ENCODE results near the gene ANKRD23. TPM values are rescaled to one million over a fixed set of nuclear protein-coding genes. Genes with fewer than 3 reads are reported as not detected.

The ANKRD23 gene
- total RNA-seq, 1 donor from 2014 or later = 5.7 TPM

DNA sequence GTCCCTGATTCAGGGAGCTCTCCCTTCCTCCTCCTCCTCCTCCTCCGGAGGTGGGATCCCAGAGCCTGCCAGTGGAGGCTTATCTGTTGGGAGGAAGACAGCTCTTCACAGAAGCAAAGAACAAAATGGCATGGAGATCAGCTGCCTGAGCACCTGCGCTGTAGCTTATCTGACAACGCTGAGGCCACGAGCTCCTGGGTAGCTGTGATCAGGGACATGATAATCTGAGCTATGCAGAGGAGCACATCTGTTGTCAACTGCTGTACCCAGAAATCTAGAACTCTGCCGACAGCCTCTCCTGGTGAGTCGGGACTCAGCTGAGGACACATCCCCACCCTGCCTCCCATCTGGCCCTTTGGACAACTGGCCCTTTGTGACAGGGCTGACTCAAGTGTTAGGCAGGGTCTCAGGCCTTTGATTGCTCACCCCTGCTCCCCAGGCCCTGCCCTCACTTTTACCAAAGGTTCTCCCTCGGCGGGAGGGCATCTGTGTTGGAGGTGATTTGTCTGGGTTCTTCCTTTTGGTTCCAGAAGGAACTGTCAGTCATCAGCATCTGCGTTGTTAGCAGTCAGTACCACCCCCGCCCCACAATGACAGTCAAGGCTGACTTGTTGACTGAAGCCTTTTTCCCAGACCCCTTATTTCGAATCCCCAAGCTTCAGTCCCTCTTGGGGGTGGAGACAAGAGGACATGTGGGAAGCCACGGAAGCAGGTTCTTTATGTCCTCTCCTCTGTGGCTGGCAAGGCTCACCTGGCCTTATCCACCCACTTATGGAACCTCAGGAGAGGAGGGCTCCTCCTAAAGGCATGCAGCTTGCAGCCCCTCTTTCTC lies 33.7 kb downstream of the ANKRD23 start:
- no peak for DNase-seq
- Mint-ChIP-seq H3K4me3 (ENCODE audit: unreplicated experiment) (peak overlapping the region; percentile 36), H3K4me1 (ENCODE audit: low read depth, unreplicated experiment) (peaks cover 34% of the 10 kb centered on the region), H3K27me3 (ENCODE audit: unreplicated experiment) (peaks cover 14% of the 10 kb centered on the region), H3K27ac (ENCODE audit: unreplicated experiment) (peak overlapping the region; percentile 65), H3K9me3 (ENCODE audit: unreplicated experiment) (peaks cover 10% of the 10 kb centered on the region), H3K36me3 (ENCODE audit: unreplicated experiment) (no peaks in the 10 kb centered on the region)
- TF ChIP-seq, protein P1, sequence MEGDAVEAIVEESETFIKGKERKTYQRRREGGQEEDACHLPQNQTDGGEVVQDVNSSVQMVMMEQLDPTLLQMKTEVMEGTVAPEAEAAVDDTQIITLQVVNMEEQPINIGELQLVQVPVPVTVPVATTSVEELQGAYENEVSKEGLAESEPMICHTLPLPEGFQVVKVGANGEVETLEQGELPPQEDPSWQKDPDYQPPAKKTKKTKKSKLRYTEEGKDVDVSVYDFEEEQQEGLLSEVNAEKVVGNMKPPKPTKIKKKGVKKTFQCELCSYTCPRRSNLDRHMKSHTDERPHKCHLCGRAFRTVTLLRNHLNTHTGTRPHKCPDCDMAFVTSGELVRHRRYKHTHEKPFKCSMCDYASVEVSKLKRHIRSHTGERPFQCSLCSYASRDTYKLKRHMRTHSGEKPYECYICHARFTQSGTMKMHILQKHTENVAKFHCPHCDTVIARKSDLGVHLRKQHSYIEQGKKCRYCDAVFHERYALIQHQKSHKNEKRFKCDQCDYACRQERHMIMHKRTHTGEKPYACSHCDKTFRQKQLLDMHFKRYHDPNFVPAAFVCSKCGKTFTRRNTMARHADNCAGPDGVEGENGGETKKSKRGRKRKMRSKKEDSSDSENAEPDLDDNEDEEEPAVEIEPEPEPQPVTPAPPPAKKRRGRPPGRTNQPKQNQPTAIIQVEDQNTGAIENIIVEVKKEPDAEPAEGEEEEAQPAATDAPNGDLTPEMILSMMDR (IDR thresholded peaks at IDR 0.05; ENCODE audit: partially characterized antibody, unreplicated experiment) = no peak

DNA sequence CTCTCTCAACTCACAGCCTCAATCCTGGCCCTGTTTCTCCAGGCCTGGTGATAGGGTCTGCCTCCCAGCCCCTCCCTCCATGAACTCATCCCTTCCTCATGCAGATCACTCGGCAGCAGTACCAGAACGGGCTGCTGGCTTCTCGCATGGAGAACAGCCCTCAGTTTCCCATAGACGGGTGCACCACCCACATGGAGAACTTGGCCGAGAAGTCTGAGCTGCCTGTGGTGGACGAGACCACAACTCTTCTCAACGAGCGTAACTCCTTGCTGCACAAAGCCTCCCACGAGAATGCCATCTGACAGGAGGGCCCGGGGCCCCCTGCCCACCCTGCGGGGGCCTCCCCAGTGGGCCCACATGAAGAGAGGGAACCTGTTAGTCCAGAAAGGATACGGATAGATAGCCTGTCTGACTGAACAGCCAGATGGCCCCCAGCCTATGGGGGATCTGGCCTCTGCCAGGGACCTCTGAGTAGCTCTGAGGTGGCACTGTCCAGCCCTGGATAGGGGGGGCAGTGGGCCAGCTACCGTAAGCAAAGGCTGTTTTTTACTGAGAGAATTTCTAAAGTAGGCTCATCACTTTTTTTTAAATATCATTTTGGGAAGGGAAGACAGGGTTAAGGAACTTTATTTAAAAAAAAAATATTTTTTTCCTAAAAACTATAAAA lies 34.5 kb downstream of the ANKRD23 start:
- H3K27ac Mint-ChIP-seq (ENCODE audit: unreplicated experiment) = peak overlapping the region; percentile 84
- H3K9me3 Mint-ChIP-seq (ENCODE audit: unreplicated experiment) = peaks cover 7% of the 10 kb centered on the region
- peaks cover 11% of the 10 kb centered on the region for H3K27me3 Mint-ChIP-seq (ENCODE audit: unreplicated experiment)
- H3K36me3 Mint-ChIP-seq (ENCODE audit: unreplicated experiment) = no peaks in the 10 kb centered on the region
- no peak for DNase-seq
- H3K4me3 Mint-ChIP-seq (ENCODE audit: unreplicated experiment) = peak overlapping the region; percentile 6
- H3K4me1 Mint-ChIP-seq (ENCODE audit: low read depth, unreplicated experiment) = peaks cover 31% of the 10 kb centered on the region
- TF ChIP-seq, protein P1 (IDR thresholded peaks at IDR 0.05; ENCODE audit: partially characterized antibody, unreplicated experiment) = no peak

DNA sequence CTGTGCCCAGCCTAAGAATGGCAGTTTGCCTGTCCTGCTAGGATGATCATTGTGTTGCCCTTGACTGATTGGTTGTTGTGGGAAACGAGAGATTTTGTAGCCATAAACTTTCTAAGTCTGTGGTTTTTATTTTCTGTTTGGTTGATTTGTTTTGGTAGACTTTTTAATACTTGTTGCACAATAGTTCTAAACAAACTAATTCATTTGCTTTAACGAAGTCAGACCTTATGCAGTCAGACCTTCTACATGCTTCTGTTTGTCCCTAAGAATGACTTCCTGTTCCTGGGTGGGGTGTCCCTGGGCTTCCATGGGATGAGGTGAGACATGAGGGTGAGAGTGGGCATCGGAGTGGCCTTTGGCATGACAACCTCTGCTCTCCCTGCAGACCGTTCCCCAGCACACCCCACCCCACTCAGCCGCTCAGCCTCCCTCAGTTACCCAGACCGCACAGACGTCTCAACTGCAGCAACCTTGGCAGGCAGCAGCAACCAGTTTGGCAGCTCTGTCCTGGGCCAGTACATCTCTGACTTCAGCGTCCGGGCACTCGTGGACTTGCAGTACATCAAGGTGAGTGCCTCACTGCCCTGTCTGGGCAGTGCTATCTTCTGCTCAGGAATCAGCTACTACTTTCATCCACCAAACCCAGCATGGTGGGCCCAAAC lies 35.5 kb downstream of the ANKRD23 start:
- Mint-ChIP-seq H3K27ac (ENCODE audit: unreplicated experiment) (no peak overlapping the region), H3K27me3 (ENCODE audit: unreplicated experiment) (peaks cover 11% of the 10 kb centered on the region), H3K9me3 (ENCODE audit: unreplicated experiment) (peaks cover 7% of the 10 kb centered on the region), H3K36me3 (ENCODE audit: unreplicated experiment) (no peaks in the 10 kb centered on the region), H3K4me3 (ENCODE audit: unreplicated experiment) (no peak overlapping the region), H3K4me1 (ENCODE audit: low read depth, unreplicated experiment) (peaks cover 28% of the 10 kb centered on the region)
- DNase-seq = no peak
- TF ChIP-seq, protein P1 (IDR thresholded peaks at IDR 0.05; ENCODE audit: partially characterized antibody, unreplicated experiment) = no peak

DNA sequence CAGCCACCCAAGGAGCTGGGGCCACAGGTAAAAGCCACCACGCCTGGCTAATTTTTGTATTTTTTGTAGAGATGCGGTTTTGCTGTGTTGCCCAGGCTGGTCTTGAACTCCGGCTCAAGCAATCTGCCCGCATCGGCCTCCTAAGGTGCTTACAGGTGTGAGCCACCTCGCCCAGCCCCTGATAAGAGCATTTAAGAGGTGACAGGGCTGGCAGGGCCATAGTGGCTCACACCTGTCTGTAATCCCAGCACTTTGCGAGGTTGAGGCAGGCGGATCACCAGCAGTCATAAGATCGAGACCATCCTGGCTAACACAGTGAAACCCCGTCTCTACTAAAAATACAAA lies 36.7 kb downstream of the ANKRD23 start:
- TF ChIP-seq, protein P1 (IDR thresholded peaks at IDR 0.05; ENCODE audit: partially characterized antibody, unreplicated experiment) = no peak
- no peak overlapping the region for H3K27ac Mint-ChIP-seq (ENCODE audit: unreplicated experiment)
- H3K36me3 Mint-ChIP-seq (ENCODE audit: unreplicated experiment) = no peaks in the 10 kb centered on the region
- H3K4me3 Mint-ChIP-seq (ENCODE audit: unreplicated experiment) = no peak overlapping the region
- peaks cover 19% of the 10 kb centered on the region for H3K4me1 Mint-ChIP-seq (ENCODE audit: low read depth, unreplicated experiment)
- peaks cover 11% of the 10 kb centered on the region for H3K27me3 Mint-ChIP-seq (ENCODE audit: unreplicated experiment)
- peaks cover 10% of the 10 kb centered on the region for H3K9me3 Mint-ChIP-seq (ENCODE audit: unreplicated experiment)
- DNase-seq = no peak
